GM18520 (cell line): ENCODE measurements around the gene RRP1.

Experiments
- ATAC-seq: cut with Tn5 transposase; IDR thresholded peaks from one replicate; pipeline ENCODE4 v1.9.1; 2021; ENCODE audit not compliant: unreplicated experiment

Gene RRP1

DNA sequence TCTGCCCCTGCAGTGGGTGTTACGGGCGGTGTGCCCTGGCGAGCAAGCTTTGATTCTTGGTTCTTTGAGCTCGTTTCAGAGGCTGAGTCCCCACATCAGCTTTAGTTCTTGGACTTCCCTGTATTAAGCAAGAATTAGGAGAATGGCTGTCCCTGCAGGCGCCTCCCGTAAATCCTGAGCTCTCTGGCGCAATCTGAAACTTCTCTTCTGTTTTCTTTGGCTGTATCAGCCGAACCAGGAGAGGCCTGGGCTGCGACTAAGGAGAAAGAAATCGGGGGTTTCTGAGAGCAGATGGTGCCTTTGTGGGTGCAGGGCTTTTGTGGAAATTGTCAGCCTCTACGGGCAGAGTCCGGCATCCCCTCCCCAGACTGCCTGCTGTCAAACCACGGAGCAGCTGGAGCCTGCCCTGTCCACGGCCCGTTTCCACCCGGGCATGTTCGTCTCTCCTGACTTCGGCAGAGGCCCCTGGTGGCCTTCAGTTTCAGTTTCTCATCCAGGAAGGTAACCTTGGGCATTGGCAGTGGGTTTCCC is 31.2 kb upstream of the RRP1 start:
- no peak for ATAC-seq

DNA sequence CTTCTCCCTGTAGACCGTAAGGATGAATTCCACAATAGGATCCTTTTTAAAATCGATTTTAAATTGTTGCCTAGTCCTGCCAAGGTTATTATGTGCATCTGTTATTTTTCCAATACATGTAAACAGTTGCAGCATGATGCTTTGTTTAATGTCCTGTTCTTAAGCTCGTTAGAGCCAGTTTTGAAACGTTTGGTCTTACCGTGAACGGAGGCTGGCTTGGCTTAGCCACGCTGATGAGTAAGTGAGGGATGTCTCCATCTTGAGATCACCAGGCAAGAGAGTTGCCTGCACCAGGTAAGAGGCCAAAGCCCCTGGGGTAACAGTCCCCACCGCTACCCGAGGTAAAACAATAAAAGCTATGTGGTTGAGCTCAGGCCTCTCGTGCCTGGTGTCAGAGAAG is 30.6 kb upstream of the RRP1 start:
- ATAC-seq = no peak

DNA sequence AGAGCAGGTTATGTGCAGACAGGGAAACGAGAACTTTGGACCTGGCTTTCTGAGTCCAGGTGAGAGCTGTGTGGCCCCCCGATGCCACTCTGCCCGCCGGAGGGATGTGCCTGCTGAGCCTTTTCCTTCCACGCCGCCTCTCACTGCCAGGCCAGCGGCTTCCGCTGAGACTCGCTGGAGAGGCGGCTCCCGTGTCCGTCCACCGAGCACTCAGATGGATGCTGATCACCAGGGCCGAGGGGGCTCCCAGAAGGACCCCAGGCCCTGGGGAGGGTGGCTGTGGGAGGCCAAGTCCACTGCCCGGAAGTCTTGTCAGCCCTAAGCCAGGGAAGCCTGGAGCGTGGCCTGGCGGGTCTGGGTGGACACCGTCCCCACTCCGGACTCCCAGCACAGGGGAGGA is 29.7 kb upstream of the RRP1 start:
- no peak for ATAC-seq

DNA sequence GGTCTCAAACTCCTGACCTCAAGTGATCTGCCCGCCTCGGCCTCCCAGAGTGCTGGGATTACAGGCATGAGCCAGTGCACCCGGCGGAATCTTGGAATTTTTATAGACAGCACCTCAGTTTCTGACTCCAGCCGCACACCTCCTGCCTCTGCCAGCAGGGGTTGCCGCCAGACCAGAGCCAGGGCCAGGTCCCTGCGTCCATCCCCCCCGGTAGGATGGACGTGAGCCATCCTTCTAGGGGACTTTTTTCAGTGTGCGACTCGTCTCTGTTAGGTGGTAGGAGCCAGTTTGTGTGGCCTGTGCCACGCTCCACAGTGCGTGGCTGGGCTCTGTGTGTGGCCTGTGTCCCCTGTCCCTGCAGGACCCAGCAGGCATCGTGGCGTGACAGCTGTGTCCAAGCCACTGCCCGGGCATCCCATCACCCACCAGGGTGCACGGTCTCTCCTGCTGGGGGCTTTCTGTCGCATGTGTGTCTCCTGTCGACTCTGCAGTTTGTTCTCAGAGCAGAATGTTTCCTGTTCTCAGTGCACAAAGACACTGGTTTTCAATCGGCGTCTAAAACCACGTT is 28.9 kb upstream of the RRP1 start:
- ATAC-seq = no peak

DNA sequence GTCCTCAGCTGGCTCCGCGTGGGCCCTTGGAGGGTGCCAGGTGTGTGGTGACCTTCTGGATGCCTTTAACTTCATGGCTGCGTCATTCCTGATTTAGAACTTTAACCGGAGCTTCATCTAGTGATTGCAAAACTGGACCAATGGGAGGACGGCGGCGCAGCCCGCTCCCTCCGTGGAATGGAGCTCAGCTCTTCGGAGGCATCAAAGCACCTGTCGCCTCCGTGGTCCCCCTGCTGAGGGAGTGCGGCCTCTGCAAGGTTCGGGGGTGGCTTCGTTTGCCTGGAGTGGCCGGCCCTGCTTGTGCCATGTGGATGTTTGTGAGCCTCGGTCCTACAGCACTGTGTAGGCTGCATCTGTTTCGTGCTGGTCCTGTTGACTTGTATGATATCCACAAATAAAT is 27.5 kb upstream of the RRP1 start:
- ATAC-seq = no peak

DNA sequence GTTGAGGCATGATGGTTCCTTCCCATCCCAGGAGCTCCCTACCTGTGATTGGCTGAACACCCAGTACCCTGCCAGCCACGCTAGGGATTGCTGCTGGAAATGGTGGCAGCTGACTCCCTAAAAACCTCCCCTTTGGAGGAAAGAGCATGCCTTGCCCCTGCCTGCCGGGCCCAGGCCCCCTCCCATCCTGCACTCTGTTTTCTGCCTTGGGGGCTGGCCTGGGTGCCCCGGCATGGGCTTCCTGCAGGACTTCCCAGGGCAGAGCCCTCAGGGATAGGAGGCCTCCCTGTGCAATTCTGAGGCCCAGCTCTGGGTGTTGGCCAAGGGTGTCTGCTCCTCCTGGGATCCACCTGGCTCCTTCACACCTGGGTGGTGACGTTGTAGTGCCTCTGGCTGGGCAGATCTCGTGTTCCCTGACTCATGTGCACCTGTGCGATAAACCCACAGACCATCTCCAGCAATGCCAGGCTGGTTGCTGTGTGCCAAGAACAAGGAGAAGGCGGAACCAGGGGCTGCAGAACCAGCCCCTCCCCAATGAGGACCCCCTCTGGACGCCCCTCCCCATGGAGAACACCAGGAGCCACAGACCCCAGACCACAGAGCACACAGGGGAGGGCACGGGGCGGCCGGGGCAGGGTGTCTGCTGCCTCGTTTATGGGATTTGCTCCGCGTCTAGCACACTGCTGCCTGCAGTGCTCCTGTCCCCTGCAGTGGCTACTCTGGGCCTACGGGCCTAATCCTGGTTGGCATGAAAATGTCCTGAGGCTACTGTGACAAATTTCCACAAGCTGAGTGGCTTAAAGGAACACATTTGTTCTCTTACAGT is 26.9 kb upstream of the RRP1 start:
- ATAC-seq = no peak

DNA sequence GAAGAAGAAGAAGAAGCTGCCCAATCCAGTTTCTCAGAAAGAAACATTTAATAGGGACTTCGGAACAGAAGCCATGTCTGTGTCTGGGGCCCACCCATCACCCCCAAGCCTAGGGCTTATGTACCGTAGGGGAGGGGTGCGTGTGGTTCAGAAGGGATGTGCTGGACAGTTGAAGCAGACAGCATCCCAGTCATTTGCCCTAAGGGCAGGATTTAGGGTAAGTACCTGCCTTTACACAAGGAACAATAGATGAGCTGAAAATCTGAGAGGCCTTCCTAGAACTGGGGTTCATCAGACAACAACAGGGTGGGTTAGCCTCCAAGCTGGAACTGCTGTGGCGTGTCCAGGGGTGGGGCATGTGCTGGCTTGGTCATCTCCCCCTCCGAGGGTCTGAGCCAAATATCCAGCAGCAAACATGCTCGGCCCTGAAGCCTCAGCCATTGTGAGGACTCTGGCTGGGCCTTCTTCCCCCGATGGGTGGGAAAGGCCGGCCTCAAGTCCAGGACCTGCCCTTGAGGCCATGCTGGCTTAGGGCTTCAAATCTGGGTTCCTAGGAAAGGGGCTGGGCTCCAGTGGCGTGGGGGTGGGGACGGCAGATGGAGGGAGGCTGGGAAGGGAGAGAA is 25.4 kb upstream of the RRP1 start:
- no peak for ATAC-seq

DNA sequence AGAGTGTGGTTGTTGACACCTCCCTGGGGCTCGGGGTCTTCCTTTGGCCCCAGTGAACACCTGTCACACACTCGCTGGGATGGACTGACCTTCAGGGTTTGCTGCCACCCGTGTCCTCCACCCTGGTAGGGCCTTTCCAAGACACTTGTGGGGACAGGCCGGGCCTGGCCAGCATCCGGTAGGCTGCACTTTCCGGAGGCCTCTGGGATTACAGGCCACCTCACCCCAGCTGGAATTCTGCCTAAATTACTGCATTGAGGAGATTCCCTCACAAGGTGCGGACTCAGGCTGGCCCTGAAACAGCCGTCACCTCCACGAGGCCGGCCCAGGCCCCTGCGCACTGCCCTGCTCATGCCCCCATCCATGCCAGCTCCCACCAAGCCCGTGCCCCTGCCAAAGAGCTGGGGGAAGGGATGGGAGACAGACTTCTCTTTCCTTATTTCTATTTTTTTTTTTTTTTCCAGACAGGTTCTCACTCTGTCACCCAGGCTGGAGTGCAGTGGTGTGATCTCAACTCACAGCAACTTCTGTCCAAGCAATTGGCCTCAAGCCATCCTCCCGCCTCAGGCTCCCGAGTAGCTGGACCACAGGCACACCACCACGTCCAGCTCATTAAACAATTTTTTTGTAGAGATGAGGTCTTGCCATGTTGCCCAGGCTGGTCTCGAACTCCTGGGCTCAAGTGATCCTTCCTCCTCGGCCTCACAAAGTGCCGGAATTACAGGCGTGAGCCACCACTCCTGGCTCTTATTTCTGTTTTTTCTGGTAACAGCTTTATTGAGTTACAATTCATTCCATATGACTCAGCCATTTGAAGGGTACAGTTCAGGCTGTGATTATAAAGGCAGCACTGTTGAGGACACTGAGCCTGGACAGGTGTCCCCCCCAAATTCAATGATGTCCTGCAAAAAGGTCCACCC is 24.5 kb upstream of the RRP1 start:
- no peak for ATAC-seq

DNA sequence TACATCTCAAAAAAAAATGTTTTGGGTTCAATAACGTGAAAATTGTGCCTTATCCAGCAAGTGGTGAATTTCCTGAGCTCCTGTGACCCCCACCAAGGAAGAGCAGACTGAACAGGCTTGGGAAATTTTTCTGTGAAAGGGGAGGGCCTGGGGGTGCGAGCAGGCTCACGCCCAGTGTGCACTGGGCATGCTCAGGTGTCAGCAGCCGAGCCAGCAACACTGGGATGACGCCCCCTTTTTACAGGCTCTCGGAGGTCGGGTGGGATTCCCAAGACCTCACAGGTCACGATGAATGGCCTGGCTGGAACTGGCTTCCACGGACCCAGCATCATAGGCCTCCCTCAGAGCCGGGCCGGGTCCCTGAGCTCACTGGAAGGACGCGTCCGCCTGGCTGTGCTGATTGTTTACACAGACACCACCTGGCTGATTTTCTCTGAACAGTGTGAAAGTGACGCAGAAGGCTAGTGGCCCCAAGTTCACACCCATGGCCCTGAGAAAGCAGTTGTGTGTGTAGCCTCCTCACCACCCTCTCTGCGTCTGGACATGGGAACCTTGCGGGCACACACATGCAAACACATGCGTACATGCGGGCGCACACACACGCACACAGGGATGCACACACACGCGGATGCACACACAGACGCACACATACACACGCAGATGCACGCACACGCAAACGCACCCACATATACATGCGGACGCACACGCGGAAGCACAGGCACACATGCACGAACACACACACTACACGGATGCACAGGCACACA is 22.5 kb upstream of the RRP1 start:
- no peak for ATAC-seq

DNA sequence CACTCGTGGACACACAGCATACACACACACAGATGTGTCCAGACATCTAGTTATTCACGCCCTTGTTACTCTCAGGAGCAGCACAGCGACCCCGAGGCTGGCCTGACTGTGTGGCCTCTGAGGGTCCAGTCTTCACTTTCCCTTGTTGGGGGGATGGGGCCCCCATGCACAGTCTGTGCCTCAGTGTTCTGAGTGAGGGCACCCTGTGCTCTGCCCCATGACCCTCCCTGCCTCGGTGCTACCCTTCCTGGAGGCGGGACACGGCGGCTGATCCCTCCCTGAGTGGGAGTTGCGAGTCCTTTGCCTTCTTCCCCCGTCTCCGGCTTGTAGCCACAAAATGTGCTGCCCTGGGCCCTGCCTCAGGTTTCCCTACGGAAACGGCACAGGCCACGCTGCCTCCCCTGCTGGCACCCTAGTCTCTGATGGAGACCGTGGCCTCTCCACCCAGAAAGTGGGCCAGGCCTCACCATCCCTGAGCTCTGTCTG is 21.8 kb upstream of the RRP1 start:
- no peak for ATAC-seq

DNA sequence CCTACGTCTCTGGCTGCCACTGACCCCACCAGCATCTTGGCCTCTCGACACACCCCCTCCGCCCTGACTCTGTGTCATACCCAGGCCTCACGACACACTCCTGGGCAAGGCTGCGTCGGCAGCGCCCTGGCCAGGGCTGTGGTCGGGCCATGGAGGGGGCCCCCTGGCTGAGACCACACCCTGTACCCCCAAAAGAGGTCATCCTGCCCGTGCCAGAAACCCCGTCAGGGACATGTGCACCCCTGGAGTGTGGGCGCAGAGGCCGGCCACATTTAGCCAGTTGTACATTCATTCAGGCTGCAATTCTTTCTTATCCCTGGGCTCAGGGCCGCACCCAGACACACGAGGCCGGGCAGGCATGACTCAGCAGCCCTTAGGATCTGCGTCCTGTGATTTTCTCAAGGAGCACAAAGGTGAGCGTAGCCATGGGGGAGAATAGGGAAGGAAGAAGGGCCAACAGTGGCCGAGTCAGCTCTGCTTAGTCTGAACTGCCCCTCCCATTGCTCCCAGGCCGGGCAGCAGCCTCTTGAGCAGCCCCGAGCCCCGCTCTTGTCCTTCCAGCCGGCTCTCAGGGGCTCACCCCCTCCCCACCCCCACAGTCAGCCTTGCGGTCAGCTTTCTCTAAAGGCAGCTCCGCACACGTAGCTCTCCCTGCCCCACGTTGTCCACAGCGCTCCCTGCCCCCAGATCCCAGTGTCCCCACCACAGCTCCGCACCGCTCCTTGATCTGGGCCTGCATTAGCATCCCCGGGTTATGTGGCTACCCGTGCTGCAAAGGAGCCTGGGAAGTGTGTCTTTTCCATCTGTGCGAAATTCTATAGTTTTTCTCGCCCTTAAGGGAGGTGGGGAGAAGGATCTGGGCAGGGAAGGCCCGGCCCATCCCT is 21.2 kb upstream of the RRP1 start:
- no peak for ATAC-seq

DNA sequence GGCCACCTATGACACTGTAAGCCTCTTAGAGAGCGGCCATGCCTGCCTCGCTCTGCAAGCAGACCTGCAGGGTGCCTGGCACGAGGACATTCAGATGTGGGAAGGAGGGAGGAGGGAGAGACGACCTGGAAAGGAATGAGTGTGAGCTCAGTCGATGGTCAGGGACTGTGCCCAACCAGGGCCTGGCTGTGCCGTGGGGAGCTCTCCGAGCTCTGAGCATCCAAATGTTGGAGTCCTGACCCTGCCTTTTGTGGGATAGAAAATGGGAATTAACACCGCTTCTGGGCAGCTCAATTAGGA is 20.6 kb upstream of the RRP1 start:
- ATAC-seq = no peak

DNA sequence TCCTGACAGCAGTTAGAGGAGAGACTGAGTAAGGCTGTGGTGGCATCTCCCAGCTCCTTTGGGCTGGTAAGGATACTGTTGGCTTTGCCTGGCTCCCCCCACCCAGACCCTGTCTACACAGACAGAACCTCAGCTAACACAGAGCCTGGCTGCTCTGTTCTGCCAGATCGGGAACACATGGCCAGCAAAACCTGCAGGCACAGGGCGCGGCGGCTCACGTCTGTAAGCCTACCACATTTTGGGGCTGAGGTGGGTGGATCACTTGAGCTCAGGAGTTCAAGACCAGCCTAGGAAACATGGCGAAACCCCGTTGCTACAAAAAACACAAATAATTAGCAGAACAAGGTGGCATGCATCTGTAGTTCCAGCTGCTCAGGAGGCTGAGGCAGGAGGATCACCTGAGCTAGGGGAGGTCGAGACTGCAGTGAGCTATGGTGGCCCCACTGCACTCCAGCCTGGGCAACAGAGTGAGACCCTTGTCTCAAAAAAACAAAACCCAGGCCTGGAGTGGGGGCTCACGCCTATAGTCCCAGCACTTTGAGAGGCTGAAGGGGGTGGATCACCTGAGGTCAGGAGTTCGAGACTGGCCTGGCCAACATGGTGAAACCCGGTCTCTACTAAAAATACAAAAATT is 19.9 kb upstream of the RRP1 start:
- no peak for ATAC-seq

DNA sequence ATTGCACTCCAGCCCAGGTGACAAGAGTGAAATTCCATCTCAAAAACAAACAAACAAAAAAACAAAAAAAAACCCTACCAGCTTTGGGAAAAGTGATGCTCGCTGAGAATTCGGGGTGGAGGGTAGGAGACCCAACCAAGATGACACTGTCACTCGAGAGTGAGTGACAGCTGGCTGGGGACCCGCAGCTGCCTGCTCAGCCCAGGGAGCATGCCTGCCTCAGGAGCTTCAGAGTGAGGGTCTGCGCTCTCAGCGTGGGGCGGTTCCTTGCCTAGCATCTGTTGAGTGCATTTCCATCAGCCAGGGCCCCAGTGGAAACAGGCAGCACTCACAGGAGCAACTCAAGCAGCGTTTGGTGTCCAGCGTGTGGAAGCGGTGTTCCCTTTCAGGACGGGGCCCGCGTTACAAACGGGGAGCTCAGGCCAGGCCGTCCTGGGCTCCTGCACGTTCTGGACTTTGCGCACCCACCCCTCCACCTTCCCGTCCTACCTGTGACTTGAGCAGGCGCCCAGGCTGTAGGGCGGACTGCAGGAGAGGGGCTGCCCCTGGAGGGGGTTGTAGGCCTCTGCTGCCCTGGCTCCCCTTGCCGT is 19.2 kb upstream of the RRP1 start:
- ATAC-seq = no peak

DNA sequence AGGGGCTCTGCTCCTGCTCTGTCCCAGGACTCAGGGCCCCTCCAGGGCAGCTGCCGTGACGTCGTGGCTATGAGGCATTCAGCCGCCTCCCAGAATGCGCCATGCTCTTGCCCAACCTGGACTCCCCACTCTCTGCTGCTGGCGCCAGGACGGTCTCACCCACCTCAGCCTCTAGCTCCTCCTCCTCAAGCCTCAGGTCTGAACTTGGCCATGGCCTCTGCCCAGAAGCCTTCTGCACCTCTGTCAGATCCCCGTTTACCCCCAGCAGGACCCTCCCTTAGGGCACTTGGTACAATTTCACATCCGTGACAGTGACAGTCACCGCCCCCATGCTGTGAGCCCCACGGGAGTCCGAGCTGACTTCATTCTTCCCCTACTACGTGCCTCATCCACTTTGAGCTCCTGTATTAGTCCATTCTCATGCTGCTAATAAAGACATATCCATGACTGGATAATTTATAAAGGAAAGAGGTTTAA is 18.1 kb upstream of the RRP1 start:
- no peak for ATAC-seq

DNA sequence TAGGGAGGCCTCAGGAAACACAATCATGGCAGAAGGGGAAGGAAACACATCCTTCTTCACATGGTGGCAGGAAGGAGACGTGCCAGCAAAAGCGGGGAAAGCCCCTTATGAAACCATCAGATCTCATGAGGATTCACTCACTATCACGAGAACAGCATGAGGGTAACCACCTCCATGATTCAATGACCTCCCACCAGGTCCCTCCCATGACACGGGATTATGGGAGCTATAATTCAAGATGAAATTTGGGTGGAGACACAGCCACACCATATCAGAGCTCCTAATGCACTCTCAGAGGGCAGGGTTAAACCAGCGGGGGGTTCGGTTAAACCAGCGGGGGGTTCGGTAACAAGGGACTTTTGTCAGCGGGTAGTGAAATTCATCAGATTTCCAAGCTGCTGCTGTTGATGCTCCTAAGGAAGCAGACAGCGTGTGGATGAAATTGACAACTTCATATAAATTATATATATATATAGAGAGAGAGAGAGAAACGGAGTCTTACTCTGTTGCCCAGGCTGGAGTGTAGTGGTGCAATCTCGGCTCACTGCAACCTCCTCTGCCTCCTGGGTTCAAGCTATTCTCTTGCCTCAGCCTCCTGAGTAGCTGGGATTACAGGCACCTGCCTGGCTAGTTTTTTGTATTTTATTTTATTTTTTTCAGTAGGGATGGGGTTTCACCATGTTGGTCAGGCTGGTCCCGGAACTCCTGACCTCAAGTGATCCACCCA is 17.5 kb upstream of the RRP1 start:
- no peak for ATAC-seq

DNA sequence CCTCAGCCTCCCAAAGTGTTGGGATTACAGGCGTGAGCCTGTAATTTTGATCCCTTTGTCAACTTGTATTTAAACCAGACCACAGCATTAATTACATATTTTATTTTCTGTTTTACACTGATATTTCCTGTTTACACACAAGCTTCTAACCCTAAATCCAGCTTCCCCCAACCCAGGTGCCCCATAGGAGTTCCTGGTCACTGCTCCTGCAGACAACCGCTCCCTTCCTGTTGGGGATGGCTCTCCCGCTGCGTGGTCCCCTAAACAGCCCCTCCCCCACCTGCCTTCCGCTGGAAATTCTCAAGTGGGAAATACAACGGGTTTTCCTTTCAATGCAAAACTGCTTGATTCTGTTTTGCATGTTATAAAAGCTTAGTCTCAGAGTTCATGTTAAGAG is 17.0 kb upstream of the RRP1 start:
- no peak for ATAC-seq

DNA sequence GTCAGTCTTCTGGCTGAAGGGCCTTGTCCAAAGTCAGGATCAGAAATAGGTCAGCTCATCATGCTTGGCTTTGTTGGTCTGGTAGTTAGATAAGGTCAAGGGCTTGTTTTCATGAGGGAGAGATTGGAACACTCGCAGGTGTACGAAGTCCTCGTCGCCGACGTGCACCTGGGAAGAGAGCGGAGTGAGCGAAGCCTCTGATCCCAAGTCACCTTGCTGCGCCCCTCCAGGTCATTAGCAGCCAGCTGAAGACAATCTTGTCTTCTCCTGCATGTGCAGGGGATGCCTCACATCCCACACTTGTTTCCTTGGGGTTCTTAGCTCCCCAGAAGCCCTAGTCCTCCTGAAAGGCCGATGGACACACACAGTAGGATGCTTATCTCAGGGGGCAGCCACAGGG is 15.2 kb upstream of the RRP1 start:
- ATAC-seq = no peak
